HG02938 (cell line): Measurements from ENCODE around the gene MESD.

Experiments
- ATAC-seq: cut with Tn5 transposase; IDR thresholded peaks from one replicate; pipeline ENCODE4 v1.9.1; 2021; ENCODE audit warnings: mild to moderate bottlenecking, moderate library complexity; ENCODE audit not compliant: unreplicated experiment

Gene MESD

DNA sequence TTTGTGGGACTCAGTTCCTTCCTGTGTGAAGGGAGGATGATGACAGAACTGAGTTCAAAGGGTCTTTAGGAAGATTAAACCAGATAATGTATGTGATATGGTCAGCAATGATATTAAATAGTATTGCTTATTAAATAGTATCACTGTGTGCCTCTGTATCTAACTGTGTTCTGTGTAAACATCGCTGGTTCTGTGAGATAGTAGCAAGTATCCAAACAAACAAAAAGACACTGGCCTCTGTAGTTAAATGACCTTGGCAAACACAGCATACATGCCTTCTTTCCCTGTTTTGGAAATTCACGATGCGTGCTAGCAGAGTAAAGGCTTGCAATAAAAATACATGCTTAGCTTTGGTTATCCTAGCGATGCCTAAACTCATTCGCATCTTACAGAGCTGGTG, 76.1 kb downstream of the MESD start:
- no peak for ATAC-seq

DNA sequence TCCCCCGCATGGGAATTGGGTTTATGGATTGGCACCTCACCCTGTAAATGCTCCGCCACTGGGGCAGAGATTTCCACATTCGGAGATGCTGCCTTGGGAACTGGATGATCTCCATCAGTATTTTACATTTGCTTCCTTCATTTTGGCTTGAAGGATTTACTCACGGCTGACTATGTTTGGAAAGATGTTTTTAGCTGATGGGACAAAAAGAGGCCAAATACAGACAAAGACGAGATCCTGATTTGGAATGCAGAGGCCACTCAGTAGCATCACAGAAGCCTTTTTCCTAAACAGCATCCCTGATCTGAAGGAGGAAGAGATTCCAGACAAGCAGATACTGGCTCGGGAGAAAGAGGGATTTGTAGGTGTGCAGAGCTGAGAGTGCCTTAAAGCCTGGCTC, 76.9 kb downstream of the MESD start:
- no peak for ATAC-seq

DNA sequence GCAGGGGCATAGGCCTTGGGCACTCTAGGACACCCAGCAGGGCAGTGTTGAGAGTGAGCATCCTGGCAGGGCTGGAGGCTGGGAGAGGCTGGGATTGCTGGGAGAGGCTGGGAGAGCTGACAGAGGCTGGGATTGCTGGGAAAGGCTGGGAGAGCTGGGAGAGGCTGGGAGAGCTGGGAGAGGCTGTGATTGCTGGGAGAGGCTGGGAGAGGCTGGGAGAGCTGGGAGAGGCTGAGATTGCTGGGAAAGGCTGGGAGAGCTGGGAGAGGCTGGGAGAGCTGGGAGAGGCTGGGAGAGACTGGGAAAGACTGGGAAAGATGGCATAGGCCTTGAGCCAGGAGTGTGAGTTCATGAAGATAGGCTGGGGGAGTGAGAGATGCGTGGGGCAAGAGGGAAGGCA, 77.8 kb downstream of the MESD start:
- ATAC-seq: no peak

DNA sequence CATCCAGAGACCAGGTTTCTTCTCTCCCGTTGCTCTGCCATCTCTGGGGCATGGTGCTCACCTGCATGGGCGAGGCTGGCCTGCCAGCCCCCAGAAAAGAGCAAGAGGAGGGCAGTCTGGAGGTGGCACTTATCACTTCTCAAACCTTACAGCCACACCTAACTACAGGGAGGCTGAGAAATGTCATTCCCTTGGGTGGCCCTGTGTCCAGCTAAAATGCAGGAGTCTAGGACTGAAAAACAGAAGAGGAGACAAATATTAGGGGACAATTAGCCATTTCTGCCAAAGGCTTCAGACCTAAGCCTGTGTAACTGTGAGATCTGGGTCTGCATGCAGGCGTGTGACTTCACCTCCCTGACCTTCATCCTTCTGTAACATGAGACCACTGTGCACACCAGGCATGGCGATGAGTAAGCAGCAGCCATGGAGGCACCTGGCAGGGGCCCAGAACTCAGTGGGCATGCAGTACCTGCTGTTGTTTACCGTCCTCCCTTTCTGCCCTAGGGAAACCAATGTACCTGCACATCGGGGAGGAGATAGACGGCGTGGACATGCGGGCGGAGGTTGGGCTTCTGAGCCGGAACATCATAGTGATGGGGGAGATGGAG, 83.4 kb downstream of the MESD start:
- no peak for ATAC-seq

DNA sequence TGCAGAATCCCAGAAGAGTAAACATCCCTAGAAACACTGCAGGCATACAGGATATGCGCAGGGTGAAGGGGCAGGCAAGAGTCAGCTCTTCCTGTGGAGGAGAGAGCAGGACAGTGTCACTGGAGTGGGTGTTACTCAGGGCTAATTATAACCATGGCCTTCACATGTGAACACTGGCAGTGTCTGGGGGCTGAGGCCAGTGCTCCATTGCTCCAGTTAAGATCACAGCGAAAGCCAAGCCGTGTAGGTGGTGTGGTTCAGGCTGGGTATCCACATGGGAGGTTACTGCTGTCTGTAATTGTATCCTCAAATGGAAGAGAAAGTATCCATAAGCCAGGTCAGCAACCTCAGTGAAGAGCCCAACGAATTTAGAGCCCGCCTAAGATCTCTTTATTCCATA, 84.6 kb downstream of the MESD start:
- ATAC-seq: no peak

DNA sequence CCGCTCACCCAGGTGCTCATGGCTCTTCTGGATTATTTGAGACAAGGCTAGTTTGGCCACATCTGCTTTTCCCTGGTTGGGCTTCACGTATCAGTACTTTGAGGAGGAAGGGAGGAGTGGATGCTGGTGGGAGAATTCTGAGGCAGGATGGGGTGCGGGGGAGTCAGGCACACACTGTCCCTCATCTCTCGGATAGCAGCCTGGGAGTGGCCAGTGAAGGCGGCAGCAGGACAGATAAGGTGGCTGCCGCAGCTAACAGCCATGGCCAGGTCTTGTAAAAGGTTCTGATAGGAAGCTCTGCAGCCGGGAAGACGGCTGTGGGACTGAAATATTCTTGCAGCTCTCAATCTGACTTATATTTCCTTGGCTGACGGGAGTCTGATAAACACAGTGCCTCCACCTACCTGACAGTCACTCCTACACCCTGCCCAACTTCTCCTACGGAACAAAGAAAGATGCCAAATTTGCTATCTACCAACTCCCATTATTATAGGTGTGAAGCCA, 87.3 kb downstream of the MESD start:
- ATAC-seq: no peak

DNA sequence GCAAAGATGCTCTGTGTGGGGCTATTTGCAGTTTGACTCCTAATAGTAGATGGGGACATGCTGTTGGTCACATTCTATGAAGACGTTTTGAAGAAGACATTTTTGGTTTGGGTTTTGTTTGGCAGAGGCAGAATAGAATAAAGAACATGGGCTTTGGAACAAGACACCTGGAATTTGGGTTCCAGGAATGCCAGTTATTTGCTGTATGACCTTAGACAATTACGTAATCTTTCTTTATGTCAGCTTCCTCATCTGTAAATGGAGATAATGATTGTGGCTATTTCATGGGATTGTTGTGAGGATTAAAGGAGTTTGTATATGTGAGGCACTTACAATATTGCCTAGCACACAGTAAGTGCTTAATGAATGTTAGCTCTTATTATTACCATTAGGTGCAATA, 91.6 kb downstream of the MESD start:
- ATAC-seq: no peak
